ENCODE results near the gene TCF4. TPM values are rescaled to one million over a fixed set of nuclear protein-coding genes. Genes with fewer than 3 reads are reported as not detected.

Gene TCF4
- total RNA-seq, 6 donors from 2014 or later: 70.6 to 115 (median 92.4) TPM

GRCh38 chr18:55584201-55584600, 3.8 kb downstream of the TCF4 start:
- 43 to 47% methylated on average over 2 of the region's 2 CpGs for WGBS, 2 donors
- Histone ChIP-seq H3K4me3 (peak overlapping the region in 2 of 4 donors; percentile 12 to 76), H3K27me3 (no peaks in the 10 kb centered on the region), H3K9me3 (no peaks in the 10 kb centered on the region), H3K4me1 (peaks cover 0 to 7% (median 5%) of the 10 kb centered on the region in 4 donors), H3K27ac (peak overlapping the region in 2 of 4 donors; percentile 87 to 94), H3K36me3 (no peaks in the 10 kb centered on the region)
- ATAC-seq (ENCODE audit: low FRiP score in 2 of 2) (no peak), DNase-seq (no peak)
- no peak for TF ChIP-seq POLR2A (IDR thresholded peaks at IDR 0.05)
- TF ChIP-seq EP300 (IDR thresholded peaks at IDR 0.05): no peak
- no peak for TF ChIP-seq POLR2AphosphoS5 (IDR thresholded peaks at IDR 0.05)
- TF ChIP-seq CTCF (IDR thresholded peaks at IDR 0.05): no peak

- DNase-seq: no peak
- no peak for ATAC-seq (ENCODE audit: low FRiP score in 2 of 2)
- Histone ChIP-seq H3K9me3 (no peaks in the 10 kb centered on the region), H3K36me3 (no peaks in the 10 kb centered on the region), H3K27ac (peak overlapping the region in 2 of 4 donors; percentile 32 to 55), H3K27me3 (no peaks in the 10 kb centered on the region), H3K4me3 (peak overlapping the region in 1 of 4 donors; percentile 76), H3K4me1 (peaks cover 0 to 16% (median 5%) of the 10 kb centered on the region in 4 donors)
- TF ChIP-seq POLR2AphosphoS5 (IDR thresholded peaks at IDR 0.05) (no peak), CTCF (IDR thresholded peaks at IDR 0.05) (no peak), EP300 (IDR thresholded peaks at IDR 0.05) (no peak), POLR2A (IDR thresholded peaks at IDR 0.05) (no peak)
- WGBS, 2 donors: 31 to 50% methylated on average over 1 of the region's 1 CpG
Measured at GRCh38 chr18:55582325-55582724, 5.7 kb downstream of the TCF4 start.

GRCh38 chr18:55579501-55580270, 8.3 kb downstream of the TCF4 start:
- Histone ChIP-seq H3K27me3 (no peaks in the 10 kb centered on the region), H3K27ac (peak overlapping the region in 3 of 4 donors; percentile 20 to 53 (median 43)), H3K36me3 (no peaks in the 10 kb centered on the region), H3K4me1 (peaks cover 0 to 16% (median 7%) of the 10 kb centered on the region in 4 donors), H3K4me3 (no peak overlapping the region), H3K9me3 (no peaks in the 10 kb centered on the region)
- 33 to 47% methylated on average over 4 of the region's 4 CpGs for WGBS, 2 donors
- TF ChIP-seq POLR2A (IDR thresholded peaks at IDR 0.05): no peak
- no peak for TF ChIP-seq CTCF (IDR thresholded peaks at IDR 0.05)
- TF ChIP-seq EP300 (IDR thresholded peaks at IDR 0.05): no peak
- no peak for TF ChIP-seq POLR2AphosphoS5 (IDR thresholded peaks at IDR 0.05)
- DNase-seq (no peak), ATAC-seq (ENCODE audit: low FRiP score in 2 of 2) (no peak)

GRCh38 chr18:55577812-55578539, 10.0 kb downstream of the TCF4 start:
- H3K27me3 ChIP-seq: no peaks in the 10 kb centered on the region
- DNase-seq (no peak), ATAC-seq (ENCODE audit: low FRiP score in 2 of 2) (no peak)
- TF ChIP-seq EP300 (IDR thresholded peaks at IDR 0.05) (no peak), POLR2A (IDR thresholded peaks at IDR 0.05) (no peak), POLR2AphosphoS5 (IDR thresholded peaks at IDR 0.05) (no peak), CTCF (IDR thresholded peaks at IDR 0.05) (no peak)
- no peak overlapping the region for H3K27ac ChIP-seq
- H3K4me3 ChIP-seq: no peak overlapping the region
- H3K9me3 ChIP-seq: no peaks in the 10 kb centered on the region
- H3K36me3 ChIP-seq: no peaks in the 10 kb centered on the region
- 73% methylated on average over 6 of the region's 6 CpGs for WGBS, 2 donors
- H3K4me1 ChIP-seq: peaks cover 0 to 16% (median 7%) of the 10 kb centered on the region in 4 donors

Measured in upper lobe of left lung (tissue), 6 donors.